ENCODE data around the gene TMEM87B. TPM values are rescaled to one million over a fixed set of nuclear protein-coding genes. Genes with fewer than 3 reads are reported as not detected.

Gene TMEM87B
- total and polyA plus RNA-seq, 2 of the 8 experiments (the other 6 are each of a cell fraction or from before 2014, with no cell fraction given): 7.2 to 9.0 TPM

GRCh38 chr2:112110966-112111365, 55.9 kb downstream of the TMEM87B start (continued):
- TF ChIP-seq CHD7 (IDR thresholded peaks at IDR 0.05; ENCODE audit: insufficient replicate concordance, low read length) (no peak), ZNF274 (IDR thresholded peaks at IDR 0.05; ENCODE audit: borderline replicate concordance, extremely low read depth, low read length) (no peak), HDAC2 (IDR thresholded peaks at IDR 0.05; ENCODE audit: borderline replicate concordance in 1 of 2, low read depth in 2 of 2, low read length in 2 of 2) (no peak), TAF7 (optimal IDR thresholded peaks at IDR 0.05; ENCODE audit: borderline replicate concordance, low read depth, low read length) (no peak), NRF1 (IDR thresholded peaks at IDR 0.05; ENCODE audit: low read depth, low read length) (no peak), KDM5A (IDR thresholded peaks at IDR 0.05; ENCODE audit: low read length) (no peak), TEAD4 (IDR thresholded peaks at IDR 0.05; ENCODE audit: low read depth, low read length) (no peak), RBBP5 (IDR thresholded peaks at IDR 0.05; ENCODE audit: borderline replicate concordance, low read depth, low read length) (no peak)

All from H1 (cell line).